Liver (tissue), 3 donors: ENCODE data around the gene CORO2B.

Source experiments
- ATF3 ChIP-seq: IDR thresholded peaks from 2 replicates; pipeline ENCODE4 v1.6.1; 2016; ENCODE audit warnings: antibody characterized with exemption
- CTCF ChIP-seq: fragments of 150-350 bp; IDR thresholded peaks from 2 replicates; pipeline ENCODE4 v1.5.1; 2017; ENCODE audit warnings: improper control_type of control experiment, low read depth, low read length; ENCODE audit not compliant: missing input control
- GABPA ChIP-seq, 2 donors: IDR thresholded peaks in 1 of 2; conservative IDR thresholded peaks in 1 of 2; 2 replicates each; pipeline ENCODE4 v1.6.1; 2016; ENCODE audit warnings: antibody characterized with exemption in 2 of 2, mild to moderate bottlenecking in 1 of 2, moderate library complexity in 1 of 2
- HNF4A ChIP-seq, 2 donors: conservative IDR thresholded peaks; 2 replicates each; pipeline ENCODE4 v1.6.1; 2016; ENCODE audit warnings: antibody characterized with exemption in 2 of 2, mild to moderate bottlenecking in 2 of 2
- HNF4G ChIP-seq: IDR thresholded peaks from 2 replicates; pipeline ENCODE4 v1.6.1; 2016; ENCODE audit warnings: antibody characterized with exemption
- MAX ChIP-seq: IDR thresholded peaks from 2 replicates; pipeline ENCODE4 v1.6.1; 2016; ENCODE audit warnings: antibody characterized with exemption
- RAD21 ChIP-seq, 2 donors: IDR thresholded peaks; 2 replicates each; pipeline ENCODE4 v1.6.1; 2016; ENCODE audit warnings: antibody characterized with exemption in 2 of 2, mild to moderate bottlenecking in 2 of 2
- TAF1 ChIP-seq: conservative IDR thresholded peaks from 2 replicates; pipeline ENCODE4 v1.6.1; 2016; ENCODE audit warnings: antibody characterized with exemption, mild to moderate bottlenecking
- YY1 ChIP-seq: IDR thresholded peaks from 2 replicates; pipeline ENCODE4 v1.6.1; 2016; ENCODE audit warnings: antibody characterized with exemption, mild to moderate bottlenecking
- ZBTB33 ChIP-seq: IDR thresholded peaks from 2 replicates; pipeline ENCODE4 v1.6.1; 2016; ENCODE audit warnings: antibody characterized with exemption
- donor health status: healthy.
- donor health status: healthy.

- no peak for TF ChIP-seq CTCF
- TF ChIP-seq MAX = no peak
- no peak for TF ChIP-seq YY1
- TF ChIP-seq TAF1 = no peak
- TF ChIP-seq HNF4G = no peak
- TF ChIP-seq RAD21 (IDR thresholded peaks at IDR 0.05) = no peak
- TF ChIP-seq ZBTB33 = no peak
- no peak for TF ChIP-seq HNF4A (conservative IDR thresholded peaks at IDR 0.05)
- no peak for TF ChIP-seq ATF3
- no peak for TF ChIP-seq GABPA (IDR thresholded peaks at IDR 0.05 in 1 of 2, conservative IDR thresholded peaks at IDR 0.05 in 1 of 2)
Observed at GRCh38 chr15:68775671-68776476, 197.1 kb downstream of the CORO2B start.
